ENCODE measurements around the gene EFCAB5.
"Not testable (repeated sequence)": the region's sequence is repeated elsewhere in the genome, so short reads cannot be mapped to it uniquely, and the experiment has no call there.

Gene EFCAB5

DNA sequence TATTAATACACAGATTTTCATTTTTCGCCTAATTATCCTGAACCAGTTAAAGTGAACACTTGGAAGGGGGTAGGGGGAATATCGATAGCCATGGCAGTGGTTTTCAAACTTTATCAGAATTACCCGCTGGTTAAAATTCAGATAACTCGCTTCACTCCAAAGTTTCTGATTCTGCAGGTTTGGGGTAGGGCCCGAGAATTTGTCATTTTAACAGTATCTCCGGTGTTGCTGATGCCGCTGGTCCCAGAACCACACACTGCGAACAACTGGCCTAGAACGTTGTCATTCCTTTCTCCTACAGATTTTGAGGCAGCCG lies 174.9 kb downstream of the EFCAB5 start:
- Histone ChIP-seq H3K4me3 (replicated peaks; ENCODE audit: insufficient read depth, low read length) (peak overlapping the region; percentile 75), H3K27ac (replicated peaks) (peak overlapping the region; percentile 91), H3K27me3 (ENCODE audit: insufficient read depth, poor library complexity, severe bottlenecking) (no peaks in the 10 kb centered on the region)
- DNase-seq (ENCODE audit: low read depth in 1 of 2, low spot score in 1 of 2) = no peak
- no peak for TF ChIP-seq SPI1 (IDR thresholded peaks at IDR 0.05; ENCODE audit: borderline replicate concordance, low read depth)
- TF ChIP-seq, protein P1, sequence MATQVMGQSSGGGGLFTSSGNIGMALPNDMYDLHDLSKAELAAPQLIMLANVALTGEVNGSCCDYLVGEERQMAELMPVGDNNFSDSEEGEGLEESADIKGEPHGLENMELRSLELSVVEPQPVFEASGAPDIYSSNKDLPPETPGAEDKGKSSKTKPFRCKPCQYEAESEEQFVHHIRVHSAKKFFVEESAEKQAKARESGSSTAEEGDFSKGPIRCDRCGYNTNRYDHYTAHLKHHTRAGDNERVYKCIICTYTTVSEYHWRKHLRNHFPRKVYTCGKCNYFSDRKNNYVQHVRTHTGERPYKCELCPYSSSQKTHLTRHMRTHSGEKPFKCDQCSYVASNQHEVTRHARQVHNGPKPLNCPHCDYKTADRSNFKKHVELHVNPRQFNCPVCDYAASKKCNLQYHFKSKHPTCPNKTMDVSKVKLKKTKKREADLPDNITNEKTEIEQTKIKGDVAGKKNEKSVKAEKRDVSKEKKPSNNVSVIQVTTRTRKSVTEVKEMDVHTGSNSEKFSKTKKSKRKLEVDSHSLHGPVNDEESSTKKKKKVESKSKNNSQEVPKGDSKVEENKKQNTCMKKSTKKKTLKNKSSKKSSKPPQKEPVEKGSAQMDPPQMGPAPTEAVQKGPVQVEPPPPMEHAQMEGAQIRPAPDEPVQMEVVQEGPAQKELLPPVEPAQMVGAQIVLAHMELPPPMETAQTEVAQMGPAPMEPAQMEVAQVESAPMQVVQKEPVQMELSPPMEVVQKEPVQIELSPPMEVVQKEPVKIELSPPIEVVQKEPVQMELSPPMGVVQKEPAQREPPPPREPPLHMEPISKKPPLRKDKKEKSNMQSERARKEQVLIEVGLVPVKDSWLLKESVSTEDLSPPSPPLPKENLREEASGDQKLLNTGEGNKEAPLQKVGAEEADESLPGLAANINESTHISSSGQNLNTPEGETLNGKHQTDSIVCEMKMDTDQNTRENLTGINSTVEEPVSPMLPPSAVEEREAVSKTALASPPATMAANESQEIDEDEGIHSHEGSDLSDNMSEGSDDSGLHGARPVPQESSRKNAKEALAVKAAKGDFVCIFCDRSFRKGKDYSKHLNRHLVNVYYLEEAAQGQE (IDR thresholded peaks at IDR 0.05; ENCODE audit: insufficient replicate concordance, low read depth) = no peak
- no peak for TF ChIP-seq POLR2AphosphoS5 (IDR thresholded peaks at IDR 0.05; ENCODE audit: low read depth)
- TF ChIP-seq GABPA (IDR thresholded peaks at IDR 0.05; ENCODE audit: low read depth) = no peak
- TF ChIP-seq, protein P2, sequence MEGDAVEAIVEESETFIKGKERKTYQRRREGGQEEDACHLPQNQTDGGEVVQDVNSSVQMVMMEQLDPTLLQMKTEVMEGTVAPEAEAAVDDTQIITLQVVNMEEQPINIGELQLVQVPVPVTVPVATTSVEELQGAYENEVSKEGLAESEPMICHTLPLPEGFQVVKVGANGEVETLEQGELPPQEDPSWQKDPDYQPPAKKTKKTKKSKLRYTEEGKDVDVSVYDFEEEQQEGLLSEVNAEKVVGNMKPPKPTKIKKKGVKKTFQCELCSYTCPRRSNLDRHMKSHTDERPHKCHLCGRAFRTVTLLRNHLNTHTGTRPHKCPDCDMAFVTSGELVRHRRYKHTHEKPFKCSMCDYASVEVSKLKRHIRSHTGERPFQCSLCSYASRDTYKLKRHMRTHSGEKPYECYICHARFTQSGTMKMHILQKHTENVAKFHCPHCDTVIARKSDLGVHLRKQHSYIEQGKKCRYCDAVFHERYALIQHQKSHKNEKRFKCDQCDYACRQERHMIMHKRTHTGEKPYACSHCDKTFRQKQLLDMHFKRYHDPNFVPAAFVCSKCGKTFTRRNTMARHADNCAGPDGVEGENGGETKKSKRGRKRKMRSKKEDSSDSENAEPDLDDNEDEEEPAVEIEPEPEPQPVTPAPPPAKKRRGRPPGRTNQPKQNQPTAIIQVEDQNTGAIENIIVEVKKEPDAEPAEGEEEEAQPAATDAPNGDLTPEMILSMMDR (IDR thresholded peaks at IDR 0.05; ENCODE audit: insufficient read depth, low read length) = no peak

DNA sequence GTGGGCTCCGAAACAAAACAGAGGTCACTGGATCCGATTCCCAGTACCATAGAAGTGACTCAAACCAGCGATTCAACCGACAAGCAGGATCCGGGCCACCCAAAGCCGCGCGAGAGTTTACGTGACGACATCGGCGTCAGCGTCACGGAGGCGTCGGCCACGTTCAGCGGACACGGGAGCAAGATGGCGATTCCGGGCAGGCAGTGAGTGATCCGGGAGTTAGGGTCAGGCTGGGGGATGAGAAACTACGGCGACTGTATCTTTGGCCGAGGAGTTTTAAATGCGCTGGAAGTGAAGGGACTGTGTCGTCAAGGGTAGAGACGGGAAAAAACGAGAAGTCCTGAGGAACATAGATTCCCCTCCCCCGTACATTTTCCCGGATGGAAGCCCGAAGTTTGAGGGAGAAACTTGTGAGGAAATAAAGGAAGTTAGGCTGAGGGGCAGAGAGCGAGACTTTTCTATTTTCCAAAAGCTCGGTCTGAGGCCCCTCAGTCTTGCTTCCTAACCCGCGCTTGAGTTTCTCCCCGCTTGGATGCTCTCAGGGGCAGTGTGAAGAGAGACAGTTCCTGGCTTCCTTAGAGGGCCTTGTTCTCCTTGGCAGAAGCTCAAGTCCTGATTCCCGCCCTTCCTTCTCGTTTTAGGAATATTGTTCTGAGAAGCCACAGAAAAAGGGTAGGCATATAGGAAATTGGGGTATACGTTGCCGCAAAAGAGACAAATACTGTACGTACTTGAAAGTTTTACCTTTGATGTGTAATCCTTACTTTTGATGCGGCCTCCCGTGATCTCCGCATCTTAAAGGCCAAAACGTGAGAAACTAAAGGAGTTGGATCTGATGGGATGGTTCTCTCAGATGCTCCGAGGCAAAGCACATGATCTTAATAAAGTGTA lies 175.5 kb downstream of the EFCAB5 start, which contains the start of gene NSRP1:
TSS of gene NSRP1 (plus strand) at position 156 of the 891 bp plus-strand sequence. CDS start at position 184, 28 bp downstream.
- peak; percentile 91 to 96 for DNase-seq (ENCODE audit: low read depth in 1 of 2, low spot score in 1 of 2)
- Histone ChIP-seq H3K27me3 (ENCODE audit: insufficient read depth, poor library complexity, severe bottlenecking) (no peaks in the 10 kb centered on the region), H3K4me3 (replicated peaks; ENCODE audit: insufficient read depth, low read length) (peak within 1 kb of the TSS; percentile 75), H3K27ac (replicated peaks) (peak within 1 kb of the TSS; percentile 91)
- TF ChIP-seq, protein P2 (IDR thresholded peaks at IDR 0.05; ENCODE audit: insufficient read depth, low read length) = no peak
- TF ChIP-seq, protein P1 (IDR thresholded peaks at IDR 0.05; ENCODE audit: insufficient replicate concordance, low read depth) = peak; percentile 78
- peak; percentile 98 for TF ChIP-seq POLR2AphosphoS5 (IDR thresholded peaks at IDR 0.05; ENCODE audit: low read depth)

DNA sequence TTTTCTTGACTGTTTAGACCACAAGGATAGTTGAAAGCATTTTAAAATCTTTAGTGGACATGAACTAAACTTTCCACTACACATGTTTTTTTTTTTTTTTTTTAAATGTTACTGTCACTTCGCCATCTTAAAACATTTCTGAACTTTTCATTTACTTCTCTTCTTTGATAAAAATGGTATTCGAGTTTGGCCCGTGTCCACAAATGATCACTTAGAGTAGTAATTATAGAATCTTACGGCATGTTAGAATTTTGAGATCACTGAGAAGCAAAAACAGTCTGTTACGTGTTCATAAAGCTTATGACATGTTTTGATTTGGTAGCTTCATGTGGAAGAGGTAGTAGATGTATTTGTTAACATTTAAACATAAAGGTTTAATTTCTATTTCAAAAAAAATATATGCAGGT lies 176.2 kb downstream of the EFCAB5 start:
- H3K27me3 ChIP-seq (ENCODE audit: insufficient read depth, poor library complexity, severe bottlenecking) = no peaks in the 10 kb centered on the region
- TF ChIP-seq, protein P1 (IDR thresholded peaks at IDR 0.05; ENCODE audit: insufficient replicate concordance, low read depth) = no peak
- no peak for TF ChIP-seq POLR2AphosphoS5 (IDR thresholded peaks at IDR 0.05; ENCODE audit: low read depth)
- no peak for TF ChIP-seq SPI1 (IDR thresholded peaks at IDR 0.05; ENCODE audit: borderline replicate concordance, low read depth)
- TF ChIP-seq, protein P2 (IDR thresholded peaks at IDR 0.05; ENCODE audit: insufficient read depth, low read length) = no peak
- TF ChIP-seq GABPA (IDR thresholded peaks at IDR 0.05; ENCODE audit: low read depth) = no peak
- no peak for DNase-seq (ENCODE audit: low read depth in 1 of 2, low spot score in 1 of 2)
- H3K27ac ChIP-seq (replicated peaks) = peak overlapping the region; percentile 91
- peak overlapping the region; percentile 75 for H3K4me3 ChIP-seq (replicated peaks; ENCODE audit: insufficient read depth, low read length)

DNA sequence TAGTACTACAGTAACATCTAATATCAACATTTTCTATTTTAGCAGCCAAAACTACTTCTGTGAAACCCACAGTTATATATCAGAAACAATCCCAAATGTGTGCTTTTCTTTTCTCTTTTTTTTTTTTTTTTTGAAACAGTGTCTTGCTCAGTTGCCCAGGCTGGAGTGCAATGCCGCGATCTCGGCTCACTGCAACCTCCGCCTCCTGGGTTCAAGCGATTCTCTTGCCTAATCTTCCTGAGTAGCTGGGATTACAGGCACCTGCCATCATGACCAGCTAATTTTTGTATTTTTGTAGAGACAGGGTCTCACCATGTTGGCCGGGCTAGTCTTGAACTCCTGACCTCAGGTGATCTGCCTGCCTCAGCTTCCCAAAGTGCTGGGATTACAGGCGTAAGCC lies 177.2 kb downstream of the EFCAB5 start:
- DNase-seq (ENCODE audit: low read depth in 1 of 2, low spot score in 1 of 2); H3K27me3 ChIP-seq (ENCODE audit: insufficient read depth, poor library complexity, severe bottlenecking); H3K4me3 ChIP-seq (replicated peaks; ENCODE audit: insufficient read depth, low read length); H3K27ac ChIP-seq (replicated peaks): not testable (repeated sequence)

Measured in HL-60 (cell line).